Measurements from ENCODE around the gene TMEM129. TPM values are rescaled to one million over a fixed set of nuclear protein-coding genes. Genes with fewer than 3 reads are reported as not detected.

Gene TMEM129
- total and polyA plus RNA-seq, 11 donors, result 28.6 to 73.3 (median 37.2) TPM

DNA sequence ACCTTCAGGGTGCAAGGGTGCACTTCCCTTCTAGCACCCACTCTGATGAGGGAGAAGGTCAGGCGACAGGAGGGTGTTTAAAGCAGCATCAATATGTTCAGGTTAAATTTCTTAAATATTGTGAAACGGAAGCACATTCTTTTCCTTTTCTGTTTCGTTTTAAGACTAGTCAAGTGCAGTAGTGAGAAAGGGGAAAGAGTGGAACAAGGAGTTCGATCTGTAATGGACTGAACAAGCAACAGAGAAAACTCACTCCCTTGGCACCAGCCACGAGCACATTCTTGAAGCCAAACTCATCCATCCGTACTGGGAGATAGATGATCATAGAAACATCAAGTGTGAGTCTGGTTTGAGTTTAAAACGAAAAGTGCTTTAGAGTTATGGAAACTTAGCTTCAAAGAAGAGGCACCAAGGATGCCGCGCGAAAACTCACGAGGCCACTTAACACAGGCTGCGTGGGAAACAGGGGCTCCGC lies 37.8 kb downstream of the TMEM129 start:
- Histone ChIP-seq H3K9me3 (no peaks in the 10 kb centered on the region), H3K4me1 (peaks cover 0 to 18% (median 6%) of the 10 kb centered on the region in 12 donors), H3K36me3 (no peaks in the 10 kb centered on the region), H3K27me3 (no peaks in the 10 kb centered on the region), H3K27ac (peak overlapping the region in 11 of 12 donors; percentile 34 to 89 (median 70)), H3K4me3 (peak overlapping the region; percentile 33 to 87 (median 67))
- ATAC-seq (peak in 1 of 4 donors; percentile 11), DNase-seq (no peak)
- intact Hi-C loops (cut with DNase I), result loop anchor here in 1 of 10 donors (5.0 kb wide), 1 partner anchor 34 kb away; no protein-coding TSS in a partner anchor
- TF ChIP-seq, protein P1, sequence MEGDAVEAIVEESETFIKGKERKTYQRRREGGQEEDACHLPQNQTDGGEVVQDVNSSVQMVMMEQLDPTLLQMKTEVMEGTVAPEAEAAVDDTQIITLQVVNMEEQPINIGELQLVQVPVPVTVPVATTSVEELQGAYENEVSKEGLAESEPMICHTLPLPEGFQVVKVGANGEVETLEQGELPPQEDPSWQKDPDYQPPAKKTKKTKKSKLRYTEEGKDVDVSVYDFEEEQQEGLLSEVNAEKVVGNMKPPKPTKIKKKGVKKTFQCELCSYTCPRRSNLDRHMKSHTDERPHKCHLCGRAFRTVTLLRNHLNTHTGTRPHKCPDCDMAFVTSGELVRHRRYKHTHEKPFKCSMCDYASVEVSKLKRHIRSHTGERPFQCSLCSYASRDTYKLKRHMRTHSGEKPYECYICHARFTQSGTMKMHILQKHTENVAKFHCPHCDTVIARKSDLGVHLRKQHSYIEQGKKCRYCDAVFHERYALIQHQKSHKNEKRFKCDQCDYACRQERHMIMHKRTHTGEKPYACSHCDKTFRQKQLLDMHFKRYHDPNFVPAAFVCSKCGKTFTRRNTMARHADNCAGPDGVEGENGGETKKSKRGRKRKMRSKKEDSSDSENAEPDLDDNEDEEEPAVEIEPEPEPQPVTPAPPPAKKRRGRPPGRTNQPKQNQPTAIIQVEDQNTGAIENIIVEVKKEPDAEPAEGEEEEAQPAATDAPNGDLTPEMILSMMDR (IDR thresholded peaks at IDR 0.05), result no peak
- no peak for TF ChIP-seq POLR2A (IDR thresholded peaks at IDR 0.05)
- WGBS, 4 donors, result 12 to 20% (median 15%) methylated on average over 9 to 13 of the region's 13 CpGs

GRCh38 chr4:1682860-1683259 lies 38.3 kb downstream of the TMEM129 start:
- WGBS, 4 donors, result 90 to 91% (median 91%) methylated on average over 13 of the region's 13 CpGs
- Histone ChIP-seq H3K27ac (peak overlapping the region in 3 of 12 donors; percentile 77 to 89 (median 77)), H3K4me1 (peaks cover 0 to 18% (median 6%) of the 10 kb centered on the region in 12 donors), H3K36me3 (no peaks in the 10 kb centered on the region), H3K9me3 (no peaks in the 10 kb centered on the region), H3K4me3 (peak overlapping the region in 8 of 12 donors; percentile 55 to 87 (median 70)), H3K27me3 (no peaks in the 10 kb centered on the region)
- intact Hi-C loops (cut with DNase I), result loop anchor here in 1 of 10 donors (5.0 kb wide), 1 partner anchor 34 kb away; no protein-coding TSS in a partner anchor
- TF ChIP-seq, protein P1 (IDR thresholded peaks at IDR 0.05), result no peak
- TF ChIP-seq POLR2A (IDR thresholded peaks at IDR 0.05), result no peak
- ATAC-seq (no peak), DNase-seq (no peak)

GRCh38 chr4:1678244-1678643 lies 42.9 kb downstream of the TMEM129 start:
- Histone ChIP-seq H3K36me3 (no peaks in the 10 kb centered on the region), H3K4me1 (peaks cover 0 to 4% (median 0%) of the 10 kb centered on the region in 12 donors), H3K4me3 (no peak overlapping the region), H3K27ac (no peak overlapping the region), H3K27me3 (no peaks in the 10 kb centered on the region), H3K9me3 (no peaks in the 10 kb centered on the region)
- intact Hi-C loops (cut with DNase I), result no loop called here
- 82 to 89% (median 86%) methylated on average over 5 of the region's 5 CpGs for WGBS, 4 donors
- ATAC-seq, result no peak
- TF ChIP-seq POLR2A (IDR thresholded peaks at IDR 0.05), result no peak
- no peak for DNase-seq

GRCh38 chr4:1676605-1677525 lies 44.3 kb downstream of the TMEM129 start:
- Histone ChIP-seq H3K27me3 (no peaks in the 10 kb centered on the region), H3K36me3 (no peaks in the 10 kb centered on the region), H3K27ac (no peak overlapping the region), H3K9me3 (no peaks in the 10 kb centered on the region), H3K4me3 (no peak overlapping the region), H3K4me1 (no peaks in the 10 kb centered on the region)
- TF ChIP-seq, protein P1 (IDR thresholded peaks at IDR 0.05), result no peak
- TF ChIP-seq POLR2A (IDR thresholded peaks at IDR 0.05), result no peak
- intact Hi-C loops (cut with DNase I), result no loop called here
- DNase-seq, result no peak
- ATAC-seq, result no peak
- 78 to 83% (median 81%) methylated on average over 24 to 25 of the region's 25 CpGs for WGBS, 4 donors
